Measurements from ENCODE around the gene ZDHHC21. TPM values are rescaled to one million over a fixed set of nuclear protein-coding genes. Genes with fewer than 3 reads are reported as not detected.

ZDHHC21 gene
- total RNA-seq, 2 experiments from 2014 or later: 6.6 to 7.5 TPM

Other genes with a start within 250 kb of the ZDHHC21 start
- gene CER1, start 29.3 kb upstream of the ZDHHC21 start, total RNA-seq: not detected
- not detected for gene FREM1, start 217.0 kb upstream of the ZDHHC21 start, total RNA-seq